Renal pelvis (tissue), 4 donors: ENCODE results near the gene P3H2. TPM values are rescaled to one million over a fixed set of nuclear protein-coding genes. Genes with fewer than 3 reads are reported as not detected.

ENCODE experiments used
- DNase-seq: peaks from one replicate; pipeline ENCODE4 v3.0.0-alpha.2; 2013
- polyA plus RNA-seq, 3 donors: library from polyadenylated mRNA; unstranded; fragments of 120-200 nt; gene quantifications; one replicate each; pipeline ENCODE4 v1.2.1, GENCODE V29; 2013; ENCODE audit not compliant: insufficient read length in 3 of 3

P3H2 gene
- polyA plus RNA-seq, 3 donors, result 79.9 to 98.8 (median 84.1) TPM

DNA sequence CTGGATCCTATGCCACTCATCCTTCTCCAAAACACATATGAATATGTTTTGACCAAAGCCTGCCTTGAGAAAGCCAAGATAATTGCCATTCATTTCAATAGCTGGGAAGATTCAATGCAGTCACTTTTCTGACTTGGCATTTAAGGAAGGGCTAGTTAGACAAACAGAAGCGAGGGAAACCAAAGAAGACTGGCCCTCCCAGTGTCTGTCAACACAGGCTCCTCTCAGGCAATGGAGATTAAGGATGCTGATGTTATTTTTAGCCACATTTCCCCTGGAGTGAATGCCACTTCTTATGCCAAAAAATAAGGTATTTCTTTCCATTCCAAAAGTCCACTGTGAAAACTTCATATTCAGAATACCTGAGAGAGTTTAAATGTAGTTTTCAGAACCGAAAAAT lies 101.7 kb downstream of the P3H2 start:
- DNase-seq, result no peak

DNA sequence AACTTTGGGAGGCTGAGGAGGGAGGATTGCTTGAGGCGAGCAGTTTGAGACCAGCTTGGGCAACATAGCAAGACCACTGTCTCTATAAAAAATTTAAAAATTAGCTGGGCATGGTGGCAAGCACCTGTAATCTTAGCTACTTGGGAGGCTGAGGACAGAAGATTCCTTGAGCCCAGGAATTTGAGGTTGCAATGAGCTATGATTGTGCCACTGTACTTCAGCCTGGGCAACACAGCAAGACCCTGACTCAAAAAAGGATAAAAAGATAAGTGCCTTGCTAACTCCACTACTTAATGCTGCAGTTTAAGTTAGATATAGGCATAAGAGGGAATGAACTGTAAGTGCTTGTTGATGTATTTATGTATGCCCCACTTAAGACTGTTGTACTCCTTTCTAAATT lies 102.2 kb downstream of the P3H2 start:
- DNase-seq, result no peak

GRCh38 chr3:190017521-190018288 lies 103.0 kb downstream of the P3H2 start:
- peak; percentile 54 for DNase-seq

GRCh38 chr3:190016966-190017365 lies 103.7 kb downstream of the P3H2 start:
- DNase-seq, result no peak

DNA sequence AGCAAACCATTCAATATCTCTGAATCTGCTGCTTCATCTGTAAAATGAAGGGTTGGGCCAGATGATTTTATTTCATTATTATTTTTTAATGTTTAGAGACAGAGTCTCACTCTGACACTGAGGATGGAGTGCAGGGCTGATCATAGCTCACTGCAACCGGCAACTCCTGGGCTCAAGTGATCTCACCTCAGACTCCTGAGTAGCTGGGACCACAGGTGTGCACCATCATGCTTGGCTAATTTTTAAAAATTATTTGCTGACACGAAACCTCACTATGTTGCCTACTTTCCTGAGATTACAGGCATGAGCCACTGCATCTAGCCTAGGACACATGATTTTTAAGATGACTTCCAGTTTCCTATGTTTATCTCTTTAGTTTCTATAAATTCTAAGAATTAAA lies 105.8 kb downstream of the P3H2 start:
- no peak for DNase-seq

DNA sequence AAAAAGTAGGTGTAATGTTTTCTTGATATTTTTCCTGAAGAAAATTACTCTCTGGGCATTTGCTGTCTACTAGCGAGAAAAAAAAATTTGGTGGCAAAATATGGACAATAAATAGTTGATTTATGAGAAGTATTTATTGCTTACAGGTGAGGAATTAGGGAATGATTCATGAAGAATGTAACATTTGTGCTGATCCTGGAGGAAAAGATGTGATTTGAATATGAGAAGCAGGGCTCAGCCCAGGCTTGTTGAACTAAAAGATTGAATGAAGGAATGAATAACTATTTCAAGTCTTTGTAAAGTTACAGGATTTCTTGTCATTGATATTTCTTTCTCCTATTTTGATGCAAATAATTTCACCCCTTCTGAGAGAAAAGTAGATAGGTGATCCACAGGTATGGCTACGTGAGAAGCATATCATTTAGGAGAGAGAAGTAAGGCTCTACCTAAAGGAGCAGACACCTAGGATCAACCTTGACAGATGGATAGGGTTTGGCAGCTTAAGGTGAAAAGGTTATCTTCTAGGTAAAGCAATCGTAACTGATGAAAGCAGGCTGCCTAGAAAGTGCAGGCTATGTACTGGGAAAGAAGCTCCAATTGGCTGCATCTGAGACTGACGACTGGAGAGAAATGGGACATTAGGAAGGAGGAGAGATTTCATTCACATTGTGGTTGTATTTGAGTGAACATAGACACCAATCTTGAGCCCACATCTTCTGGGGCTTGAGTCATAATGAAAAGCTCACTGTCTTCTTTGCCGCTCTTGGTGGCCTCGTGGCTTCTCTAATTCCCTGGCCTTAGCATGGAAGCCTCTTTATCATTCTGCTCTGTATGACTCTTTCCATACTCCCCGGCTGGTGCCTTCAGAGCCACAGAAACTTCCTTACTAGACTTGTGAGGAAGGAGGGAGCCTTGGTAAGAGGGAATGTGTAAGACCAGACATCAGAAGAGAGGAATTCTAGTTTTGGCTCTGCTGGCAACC lies 106.5 kb downstream of the P3H2 start:
- no peak for DNase-seq

DNA sequence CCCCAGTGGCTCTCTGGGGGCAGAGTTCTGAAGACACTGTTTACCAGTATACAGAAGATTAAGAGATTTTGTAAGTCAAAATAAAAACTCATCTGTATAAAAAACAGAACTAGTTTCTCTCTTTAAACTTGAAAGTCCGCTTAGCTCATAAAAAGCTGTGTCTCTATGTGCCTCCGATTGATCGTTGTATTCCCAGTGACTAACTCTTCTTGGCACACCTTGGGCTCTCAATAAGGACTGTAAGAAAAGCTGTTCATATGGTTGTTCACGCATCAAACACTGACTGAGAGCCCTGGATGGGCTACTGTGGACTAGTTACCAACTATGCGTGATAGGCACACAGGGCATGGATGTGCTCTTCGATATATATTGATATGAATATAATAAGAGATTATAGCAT lies 107.9 kb downstream of the P3H2 start:
- no peak for DNase-seq

DNA sequence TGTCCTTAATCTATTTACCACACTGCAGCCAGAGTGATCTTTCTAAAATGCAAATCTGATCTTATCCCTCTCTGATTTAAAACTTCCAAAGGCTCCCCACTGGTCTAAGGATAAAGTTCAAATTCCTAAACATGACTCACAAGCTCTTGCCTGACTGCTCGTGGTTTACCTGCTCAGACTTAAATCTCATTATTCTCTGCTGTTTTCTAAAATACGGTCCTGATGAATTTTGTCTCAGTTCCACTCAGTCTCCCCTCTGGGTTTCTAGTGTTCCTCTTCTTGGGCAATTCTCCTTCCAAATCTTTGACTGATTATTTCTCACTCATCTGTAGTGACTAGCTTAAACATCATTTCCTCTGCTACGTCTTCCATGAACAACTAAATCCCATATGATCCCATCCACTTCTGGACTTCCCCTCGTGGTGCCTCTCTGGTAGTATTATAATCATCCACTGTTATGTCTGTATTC lies 108.3 kb downstream of the P3H2 start:
- peak; percentile 42 for DNase-seq

DNA sequence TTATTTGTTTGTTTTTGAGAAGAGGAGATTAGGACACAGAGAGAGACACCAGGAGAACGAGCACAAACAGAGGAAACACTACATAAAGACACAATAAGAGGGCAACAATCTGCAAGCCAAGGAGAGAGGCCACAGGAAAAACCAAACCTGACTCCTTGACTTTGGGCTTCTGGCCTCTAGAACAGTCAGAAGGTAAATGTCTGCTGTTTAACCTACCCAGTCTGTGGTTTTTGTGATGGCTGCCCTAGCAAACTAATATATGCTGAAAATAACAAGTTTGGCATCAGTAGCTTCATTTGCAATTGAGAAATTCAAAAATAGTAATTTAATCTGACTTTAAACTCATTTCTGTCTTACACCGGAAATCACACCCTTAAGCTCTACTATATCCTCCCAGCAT lies 110.2 kb downstream of the P3H2 start:
- no peak for DNase-seq

GRCh38 chr3:190009614-190010013 lies 111.1 kb downstream of the P3H2 start:
- DNase-seq, result no peak

DNA sequence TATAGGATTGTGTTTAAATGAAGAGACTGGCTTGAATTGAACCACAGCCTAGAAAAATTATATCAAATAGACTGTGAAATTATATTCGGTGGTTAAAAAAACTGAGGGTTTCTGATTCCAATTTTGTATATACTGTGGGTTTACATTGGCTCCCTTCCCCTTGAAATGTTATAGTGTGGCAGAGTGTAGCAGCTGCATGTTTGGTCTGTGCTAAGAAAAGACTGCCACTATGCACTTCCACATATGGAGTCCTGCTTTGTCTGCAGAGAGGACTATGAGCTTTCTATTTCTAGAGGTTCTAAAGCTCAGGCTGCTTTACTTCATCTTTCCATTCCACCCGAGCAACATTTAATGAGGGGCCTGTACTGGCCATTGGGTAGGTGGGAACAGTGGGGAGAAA lies 112.3 kb downstream of the P3H2 start:
- DNase-seq, result no peak

DNA sequence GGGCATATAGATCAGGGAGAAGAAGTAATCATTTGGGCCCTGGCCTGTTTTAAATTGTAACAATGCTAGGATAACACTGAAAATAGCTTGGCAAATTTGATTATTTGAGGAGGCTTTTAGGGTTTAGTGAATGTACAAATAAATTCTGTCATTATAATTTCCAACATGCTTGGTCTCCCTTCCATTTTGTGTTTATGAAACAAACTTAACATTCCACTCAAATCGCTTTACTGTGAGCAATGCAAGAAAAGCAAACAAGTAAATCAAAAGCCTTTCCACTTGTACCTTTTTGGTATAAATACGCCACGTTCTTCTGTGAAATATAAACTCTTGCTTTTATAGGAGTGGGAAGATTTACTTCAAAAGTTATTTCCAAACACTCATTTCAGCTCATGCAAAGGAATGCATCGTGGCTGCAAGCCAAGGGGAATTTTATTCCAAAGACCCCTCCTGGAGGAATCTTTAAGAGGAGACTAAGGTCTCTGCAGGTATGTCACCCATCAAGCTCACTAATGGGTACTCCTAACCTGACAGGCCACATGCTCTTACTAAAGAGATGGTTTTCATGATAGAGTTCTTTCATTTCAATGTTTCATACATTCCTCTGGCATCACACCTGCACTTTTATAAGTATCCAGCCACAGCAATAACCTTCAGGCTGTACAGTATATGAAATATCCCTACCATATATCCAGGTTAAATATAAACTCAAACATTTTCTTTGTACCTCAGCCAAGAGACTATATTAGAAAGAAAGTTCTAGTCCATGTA lies 115.2 kb downstream of the P3H2 start:
- no peak for DNase-seq

DNA sequence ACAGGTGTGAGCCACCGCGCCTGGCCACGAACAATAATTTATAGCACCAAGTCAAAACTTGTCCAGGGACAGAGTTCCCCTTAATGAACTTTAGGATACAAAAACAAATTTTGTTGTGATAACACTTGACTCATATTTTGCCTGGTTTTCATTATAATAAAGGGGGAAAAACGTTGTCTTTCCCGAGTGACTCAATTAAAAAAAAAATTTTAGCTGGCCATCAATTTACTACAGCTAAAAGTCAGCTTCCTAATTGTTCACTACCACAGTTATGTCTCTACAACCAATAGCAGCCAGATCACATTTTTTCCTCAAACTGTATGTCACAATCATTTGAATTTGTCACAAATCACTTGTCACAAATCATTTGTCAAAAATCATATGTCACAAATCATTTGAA lies 116.0 kb downstream of the P3H2 start:
- no peak for DNase-seq

GRCh38 chr3:190003681-190004123 lies 117.0 kb downstream of the P3H2 start:
- no peak for DNase-seq

- no peak for DNase-seq
Measured at GRCh38 chr3:190003068-190003467, 117.6 kb downstream of the P3H2 start.

DNA sequence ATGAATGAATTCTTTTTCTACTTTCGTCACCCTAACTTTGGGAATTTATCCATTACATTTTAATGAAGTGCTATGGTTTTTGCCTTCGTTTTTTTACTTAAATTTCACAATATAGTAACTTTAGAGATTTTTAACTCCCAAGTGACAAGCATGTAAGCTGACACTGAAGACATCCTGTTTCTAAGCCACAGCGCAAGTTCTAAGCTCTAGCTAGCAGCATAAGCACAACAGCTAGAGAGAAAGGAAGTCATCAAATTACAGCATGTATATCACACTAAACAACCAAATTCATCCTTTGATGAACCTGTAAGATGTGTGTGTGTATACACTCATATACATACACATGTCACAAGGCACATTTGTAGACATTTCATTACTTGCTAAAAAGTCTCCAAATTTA lies 119.3 kb downstream of the P3H2 start:
- DNase-seq, result no peak

GRCh38 chr3:190000861-190001196 lies 119.9 kb downstream of the P3H2 start:
- DNase-seq, result no peak

DNA sequence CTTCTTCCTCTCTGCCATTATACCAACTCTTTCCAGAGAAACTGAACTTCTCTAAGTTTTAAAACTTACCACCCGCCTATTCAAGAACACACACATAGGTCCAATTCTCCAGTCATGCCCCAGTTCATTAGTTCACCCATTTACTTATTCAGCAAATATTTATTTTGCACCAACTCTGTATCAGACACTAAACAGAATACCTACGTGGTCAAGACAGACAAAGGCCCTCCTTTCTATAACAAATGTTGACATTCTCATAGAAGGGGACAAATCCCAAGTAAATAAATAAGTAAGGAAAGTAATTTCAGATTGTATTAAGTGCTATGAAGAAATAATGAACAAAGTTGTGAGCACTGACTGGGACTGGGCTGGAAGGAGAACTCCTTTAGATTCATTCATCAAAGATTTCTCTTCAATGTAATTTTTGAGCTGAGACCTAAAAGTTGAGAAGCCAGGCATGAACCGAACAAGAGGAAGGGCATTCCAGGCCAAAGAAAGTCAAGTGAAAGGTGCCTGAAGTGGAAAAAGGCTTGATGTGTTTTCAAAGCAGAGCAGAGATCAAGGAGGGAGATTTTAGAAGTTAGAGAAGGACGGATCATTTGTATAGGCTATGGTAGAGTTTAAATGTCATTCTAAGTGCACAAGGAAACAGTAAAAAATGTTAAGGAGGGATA lies 120.4 kb downstream of the P3H2 start:
- no peak for DNase-seq

- no peak for DNase-seq
Measured at GRCh38 chr3:189999718-190000117, 121.0 kb downstream of the P3H2 start.

- no peak for DNase-seq
Measured at GRCh38 chr3:189995129-189995528, 125.6 kb downstream of the P3H2 start.

DNA sequence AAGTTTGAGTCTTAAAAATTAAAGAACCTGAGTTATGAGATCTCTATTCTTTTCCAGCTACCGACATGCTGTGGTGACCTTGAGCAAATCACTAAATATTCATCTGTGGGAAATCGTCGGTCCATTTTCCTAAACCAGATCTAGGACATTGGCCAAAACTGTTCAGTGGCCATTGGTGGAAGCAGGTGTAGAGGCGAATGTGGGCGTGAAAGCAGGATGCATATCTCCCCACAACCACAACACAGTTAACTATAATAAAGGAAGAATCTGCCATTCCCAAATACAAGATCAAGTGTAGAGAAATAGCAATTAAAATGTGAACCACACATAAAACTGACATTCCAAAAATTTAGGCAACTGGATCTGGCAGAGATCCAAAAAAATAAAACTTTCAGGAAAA lies 129.9 kb downstream of the P3H2 start:
- DNase-seq, result no peak

GRCh38 chr3:189988854-189989253 lies 131.8 kb downstream of the P3H2 start:
- no peak for DNase-seq
